A549 (cell line): ENCODE results near the gene GPR15.

Experiments
- EP300 ChIP-seq, 2 experiments: fragments of >200 bp; sonication (Bioruptor Twin); formaldehyde crosslinking; IDR thresholded peaks; 2 replicates in 1 of 2; 3 replicates in 1 of 2; pipeline ENCODE4 v1.6.1; 2016 to 2017
- FOSL2 ChIP-seq, 2 experiments: fragments of 450-650 bp in 1 of 2; fragments of >200 bp in 1 of 2; sonication (Bioruptor Twin) in 1 of 2; formaldehyde crosslinking; IDR thresholded peaks; 2 replicates each; pipeline versions ENCODE4 v1.5.0 to v1.6.1; 2016 to 2020; ENCODE audit warnings: mild to moderate bottlenecking in 1 of 2, moderate library complexity in 1 of 2
- TF ChIP-seq, protein P1 (sequence below): fragments of >200 bp; sonication (Bioruptor Twin); formaldehyde crosslinking; IDR thresholded peaks from 3 replicates; pipeline ENCODE4 v1.5.1; 2016

DNA sequence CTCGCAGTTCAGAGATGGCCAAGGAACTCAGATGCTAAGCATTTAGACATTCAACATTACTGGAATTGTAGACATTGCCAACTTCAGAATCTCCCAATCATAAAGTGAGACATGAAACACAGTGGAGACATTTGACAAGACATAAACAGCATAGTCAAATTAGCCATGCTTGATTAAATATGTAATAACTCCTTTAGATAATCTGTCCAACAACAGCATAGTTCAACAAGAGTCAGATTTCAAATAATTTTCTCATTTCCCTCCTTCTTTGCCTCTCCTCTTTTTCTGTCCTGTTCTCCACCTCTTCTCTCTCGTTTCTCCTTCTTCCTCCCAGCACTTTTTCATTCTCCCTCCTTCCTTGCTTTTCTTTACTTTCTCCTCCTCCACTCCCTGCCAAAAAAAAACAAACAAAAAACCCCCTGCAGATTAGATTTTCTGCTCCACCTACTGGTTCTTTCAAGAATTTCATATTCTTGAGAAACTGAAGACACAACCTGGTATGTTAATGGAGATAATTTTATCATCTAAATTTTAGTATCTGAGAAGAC is 41.5 kb downstream of the GPR15 start:
- TF ChIP-seq FOSL2 (IDR thresholded peaks at IDR 0.05) (no peak), FOSL2 (CRISPR knock-in tag; IDR thresholded peaks at IDR 0.05) (no peak), EP300 (IDR thresholded peaks at IDR 0.05) (no peak)
- TF ChIP-seq, protein P1, sequence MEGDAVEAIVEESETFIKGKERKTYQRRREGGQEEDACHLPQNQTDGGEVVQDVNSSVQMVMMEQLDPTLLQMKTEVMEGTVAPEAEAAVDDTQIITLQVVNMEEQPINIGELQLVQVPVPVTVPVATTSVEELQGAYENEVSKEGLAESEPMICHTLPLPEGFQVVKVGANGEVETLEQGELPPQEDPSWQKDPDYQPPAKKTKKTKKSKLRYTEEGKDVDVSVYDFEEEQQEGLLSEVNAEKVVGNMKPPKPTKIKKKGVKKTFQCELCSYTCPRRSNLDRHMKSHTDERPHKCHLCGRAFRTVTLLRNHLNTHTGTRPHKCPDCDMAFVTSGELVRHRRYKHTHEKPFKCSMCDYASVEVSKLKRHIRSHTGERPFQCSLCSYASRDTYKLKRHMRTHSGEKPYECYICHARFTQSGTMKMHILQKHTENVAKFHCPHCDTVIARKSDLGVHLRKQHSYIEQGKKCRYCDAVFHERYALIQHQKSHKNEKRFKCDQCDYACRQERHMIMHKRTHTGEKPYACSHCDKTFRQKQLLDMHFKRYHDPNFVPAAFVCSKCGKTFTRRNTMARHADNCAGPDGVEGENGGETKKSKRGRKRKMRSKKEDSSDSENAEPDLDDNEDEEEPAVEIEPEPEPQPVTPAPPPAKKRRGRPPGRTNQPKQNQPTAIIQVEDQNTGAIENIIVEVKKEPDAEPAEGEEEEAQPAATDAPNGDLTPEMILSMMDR: peak; percentile 56
